Colonic mucosa (tissue), 4 donors: ENCODE data around the gene DTX1. TPM values are rescaled to one million over a fixed set of nuclear protein-coding genes. Genes with fewer than 3 reads are reported as not detected.

Experiments used
- DNase-seq: peaks from one replicate; pipeline ENCODE4 v3.0.0-alpha.2; 2020
- H3K27ac ChIP-seq: fragments of 200-600 bp; one replicate; pipeline ENCODE4 v1.8.0; 2021
- H3K27me3 ChIP-seq: fragments of 200-600 bp; one replicate; pipeline ENCODE4 v1.8.0; 2021
- H3K36me3 ChIP-seq: fragments of 200-600 bp; one replicate; pipeline ENCODE4 v1.8.0; 2021
- H3K4me1 ChIP-seq: fragments of 200-600 bp; one replicate; pipeline ENCODE4 v1.8.0; 2021; ENCODE audit warnings: mild to moderate bottlenecking
- H3K4me3 ChIP-seq: fragments of 200-600 bp; one replicate; pipeline ENCODE4 v1.8.0; 2021
- H3K9ac ChIP-seq, 2 donors: one replicate each; pipeline ENCODE4 v1.7.0; 2013; ENCODE audit warnings: control low read depth in 2 of 2, low read depth in 2 of 2, low read length in 2 of 2
- H3K9me3 ChIP-seq: fragments of 200-600 bp; one replicate; pipeline ENCODE4 v1.8.0; 2021
- CTCF ChIP-seq: fragments of 200-600 bp; IDR thresholded peaks from one replicate; pipeline ENCODE4 v1.8.0; 2022; ENCODE audit warnings: antibody characterized with exemption, mild to moderate bottlenecking
- intact Hi-C: fragments of 100-400 bp; cut with DNase I; formaldehyde crosslinking; loops from one replicate; pipeline ENCODE4 v1.14.1; 2022
- total RNA-seq, 2 donors: library from RNA; stranded (reverse); fragmentation: NEBNext Ultra II Directional in 1 of 2; extraction: Animal tissue kit (Norgen Biotek cat#: 25700) in 1 of 2; gene quantifications; one replicate each; pipeline ENCODE4 v1.2.1, GENCODE V29; 2021
- donor health status: healthy.
- donor health status: DM: no; HTN: no; CAD: no.
- donor health status: DM: no; HTN: no; CAD: no.

The DTX1 gene
- total RNA-seq, 2 donors from 2014 or later, result 0.82 to 1.3 TPM

GRCh38 chr12:113063396-113064350, 7.1 kb downstream of the DTX1 start:
- H3K27ac ChIP-seq, result no peak overlapping the region
- H3K36me3 ChIP-seq, result no peaks in the 10 kb centered on the region
- H3K9me3 ChIP-seq, result no peaks in the 10 kb centered on the region
- no peak overlapping the region for H3K4me3 ChIP-seq
- intact Hi-C loops, result no loop called here
- H3K4me1 ChIP-seq, result no peaks in the 10 kb centered on the region
- H3K27me3 ChIP-seq, result no peaks in the 10 kb centered on the region
- DNase-seq, result no peak
- H3K9ac ChIP-seq, result no peak overlapping the region
- TF ChIP-seq CTCF, result no peak

GRCh38 chr12:113064395-113065125, 8.0 kb downstream of the DTX1 start:
- no peak for TF ChIP-seq CTCF
- intact Hi-C loops, result no loop called here
- no peak overlapping the region for H3K9ac ChIP-seq
- no peaks in the 10 kb centered on the region for H3K27me3 ChIP-seq
- DNase-seq, result no peak
- H3K4me1 ChIP-seq, result no peaks in the 10 kb centered on the region
- no peaks in the 10 kb centered on the region for H3K36me3 ChIP-seq
- no peak overlapping the region for H3K27ac ChIP-seq
- H3K9me3 ChIP-seq, result no peaks in the 10 kb centered on the region
- H3K4me3 ChIP-seq, result no peak overlapping the region

- DNase-seq, result no peak
- no peak overlapping the region for H3K9ac ChIP-seq
- H3K27me3 ChIP-seq, result no peaks in the 10 kb centered on the region
Observed at GRCh38 chr12:113065126-113066007, 8.8 kb downstream of the DTX1 start.

GRCh38 chr12:113066813-113067400, 10.4 kb downstream of the DTX1 start:
- Histone ChIP-seq H3K27ac (no peak overlapping the region), H3K4me3 (no peak overlapping the region), H3K9ac (no peak overlapping the region), H3K9me3 (no peaks in the 10 kb centered on the region), H3K27me3 (no peaks in the 10 kb centered on the region), H3K4me1 (no peaks in the 10 kb centered on the region), H3K36me3 (no peaks in the 10 kb centered on the region)
- DNase-seq, result no peak
- TF ChIP-seq CTCF, result no peak
- intact Hi-C loops, result no loop called here

More at GRCh38 chr12:113065126-113066007, 8.8 kb downstream of the DTX1 start:
- TF ChIP-seq CTCF, result no peak
- intact Hi-C loops, result no loop called here
- no peaks in the 10 kb centered on the region for H3K36me3 ChIP-seq
- H3K27ac ChIP-seq, result no peak overlapping the region
- H3K4me1 ChIP-seq, result no peaks in the 10 kb centered on the region
- H3K4me3 ChIP-seq, result no peak overlapping the region
- no peaks in the 10 kb centered on the region for H3K9me3 ChIP-seq
